Keratinocyte (primary cell): ENCODE data around the gene AKAP13.

Experiments used
- CTCF ChIP-seq, 3 experiments: IDR thresholded peaks in 1 of 3; conservative IDR thresholded peaks in 1 of 3; optimal IDR thresholded peaks in 1 of 3; 2 replicates in 2 of 3; 3 replicates in 1 of 3; pipeline versions ENCODE3 to v1.5.1; 2011; ENCODE audit warnings: low read length in 3 of 3, mild to moderate bottlenecking in 3 of 3, moderate library complexity in 2 of 3, control low read depth in 1 of 3, inconsistent platforms in 1 of 3; ENCODE audit not compliant: insufficient read depth in 2 of 3; ENCODE audit errors: extremely low read depth in 1 of 3
- EZH2 ChIP-seq: IDR thresholded peaks from one replicate; pipeline ENCODE4 v1.6.1; 2012; ENCODE audit warnings: inconsistent platforms, mild to moderate bottlenecking, low read length, moderate library complexity

DNA sequence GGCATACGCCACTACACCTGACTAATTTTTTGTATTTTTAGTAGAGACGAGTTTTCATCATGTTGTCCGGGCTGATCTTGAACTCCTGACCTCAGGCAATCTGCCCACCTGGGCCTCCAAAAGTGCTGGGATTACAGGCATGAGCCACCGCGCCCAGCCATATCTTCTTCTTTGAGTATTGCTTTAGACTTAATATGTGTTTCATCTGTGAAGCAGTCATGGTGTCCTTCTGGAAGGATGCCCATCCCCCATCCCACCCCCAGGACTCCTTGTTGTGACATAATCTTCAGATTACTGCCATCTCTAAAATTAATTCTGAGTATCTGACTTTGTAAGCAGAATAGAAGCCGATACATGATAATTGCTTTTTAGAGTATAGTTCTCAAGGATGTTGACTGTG lies 356.7 kb downstream of the AKAP13 start:
- TF ChIP-seq CTCF (optimal IDR thresholded peaks at IDR 0.05 in 1 of 3, IDR thresholded peaks at IDR 0.05 in 1 of 3, conservative IDR thresholded peaks at IDR 0.05 in 1 of 3; ENCODE audit: extremely low read depth in 1 of 3, insufficient read depth in 2 of 3, low read length in 3 of 3) (no peak), EZH2 (no peak)
